GM23338 (cell line): Measurements from ENCODE around the gene ADH1C. TPM values are rescaled to one million over a fixed set of nuclear protein-coding genes. Genes with fewer than 3 reads are reported as not detected.

Experiments
- ATAC-seq: fragments of 200-7000 bp; cut with Tn5 transposase; 3 replicates; pipeline ENCODE4 v1.9.1; 2020
- DNase-seq: peaks from one replicate; pipeline ENCODE4 v3.0.0-alpha.2; 2015; ENCODE audit warnings: low spot score
- H2AFZ ChIP-seq: fragments of 200-600 bp; sonication (generic); 2 replicates; pipeline ENCODE4 v1.8.0; 2016; ENCODE audit warnings: antibody characterized with exemption, mild to moderate bottlenecking, moderate library complexity
- H3F3A ChIP-seq: fragments of 200-600 bp; sonication (generic); replicated peaks from 2 replicates; pipeline ENCODE4 v1.8.0; 2017; ENCODE audit warnings: antibody characterized with exemption, mixed run types, low read depth
- H3K27ac ChIP-seq: fragments of 200-600 bp; sonication (generic); 2 replicates; pipeline ENCODE4 v1.6.1; 2016; ENCODE audit warnings: low read depth
- H3K27me3 ChIP-seq: fragments of 200-600 bp; sonication (generic); 2 replicates; pipeline ENCODE4 v1.8.0; 2016; ENCODE audit warnings: mild to moderate bottlenecking, mixed run types, moderate library complexity; ENCODE audit not compliant: insufficient read depth
- H3K36me3 ChIP-seq: fragments of 200-600 bp; sonication (generic); 2 replicates; pipeline ENCODE4 v1.8.0; 2016; ENCODE audit warnings: mild to moderate bottlenecking; ENCODE audit not compliant: insufficient read depth
- H3K4me1 ChIP-seq: fragments of 200-600 bp; sonication (generic); 2 replicates; pipeline ENCODE4 v1.8.0; 2016; ENCODE audit warnings: mild to moderate bottlenecking, moderate library complexity; ENCODE audit not compliant: insufficient read depth
- H3K4me2 ChIP-seq: fragments of 200-600 bp; sonication (generic); 2 replicates; pipeline ENCODE4 v1.7.1; 2017; ENCODE audit warnings: mixed run types
- H3K4me3 ChIP-seq: fragments of 200-600 bp; sonication (generic); 2 replicates; pipeline ENCODE4 v1.6.1; 2016; ENCODE audit warnings: mixed run types
- H3K79me2 ChIP-seq: fragments of 200-600 bp; sonication (generic); replicated peaks from 2 replicates; pipeline ENCODE4 v1.8.0; 2017; ENCODE audit warnings: mild to moderate bottlenecking; ENCODE audit not compliant: insufficient read depth
- H3K9me2 ChIP-seq: fragments of 200-600 bp; sonication (generic); 2 replicates; pipeline ENCODE4 v1.8.0; 2017; ENCODE audit not compliant: insufficient read depth
- H4K20me1 ChIP-seq: fragments of 200-600 bp; sonication (generic); replicated peaks from 2 replicates; pipeline ENCODE4 v1.8.0; 2017; ENCODE audit warnings: mild to moderate bottlenecking; ENCODE audit not compliant: insufficient read depth
- H3K27ac Mint-ChIP-seq: 2 replicates; pipeline ENCODE4 v1.8.0; 2020; ENCODE audit warnings: inconsistent platforms, mild to moderate bottlenecking, moderate library complexity, mixed read lengths
- H3K27me3 Mint-ChIP-seq: 3 replicates; pipeline ENCODE4 v1.8.0; 2022; ENCODE audit warnings: low read depth, mild to moderate bottlenecking, moderate library complexity, mixed read lengths, inconsistent platforms; ENCODE audit not compliant: insufficient read depth, poor library complexity
- H3K36me3 Mint-ChIP-seq: 3 replicates; pipeline ENCODE4 v1.8.0; 2021; ENCODE audit warnings: low read depth, mild to moderate bottlenecking, inconsistent platforms, moderate library complexity, mixed read lengths
- H3K4me1 Mint-ChIP-seq: 3 replicates; pipeline ENCODE4 v1.8.0; 2020; ENCODE audit warnings: mild to moderate bottlenecking, inconsistent platforms, mixed read lengths
- H3K4me3 Mint-ChIP-seq: 3 replicates; pipeline ENCODE4 v1.8.0; 2021; ENCODE audit warnings: moderate library complexity, mild to moderate bottlenecking, inconsistent platforms, mixed read lengths
- H3K9me3 Mint-ChIP-seq: 3 replicates; pipeline ENCODE4 v1.8.0; 2020; ENCODE audit warnings: moderate library complexity, mild to moderate bottlenecking, inconsistent platforms, mixed read lengths
- EZH2phosphoT487 ChIP-seq: fragments of 200-600 bp; sonication (generic); IDR thresholded peaks from one replicate; pipeline ENCODE4 v1.8.1; 2018; ENCODE audit warnings: antibody characterized with exemption; ENCODE audit not compliant: unreplicated experiment
- POLR2AphosphoS5 ChIP-seq: IDR thresholded peaks from 2 replicates; pipeline ENCODE4 v1.6.1; 2016; ENCODE audit warnings: antibody characterized with exemption, low read depth
- STAT1 ChIP-seq: IDR thresholded peaks from one replicate; pipeline ENCODE4 v1.6.1; 2016; ENCODE audit warnings: antibody characterized with exemption; ENCODE audit not compliant: unreplicated experiment
- ZNF114 ChIP-seq: fragments of 250-450 bp; sonication (Bioruptor Pico); IDR thresholded peaks from 2 replicates; pipeline ENCODE4 v1.5.0; 2020; ENCODE audit warnings: mild to moderate bottlenecking, moderate library complexity
- ZNF331 ChIP-seq: fragments of 250-450 bp; sonication (Bioruptor Pico); IDR thresholded peaks from 2 replicates; pipeline ENCODE4 v1.5.0; 2020; ENCODE audit warnings: low read depth, mild to moderate bottlenecking, moderate library complexity
- polyA plus RNA-seq: library from polyadenylated mRNA; unstranded; fragments of >200 nt; fragmentation: Nextera tagmentation; extraction: Ambion mirVana; gene quantifications from 2 replicates; pipeline ENCODE4 v1.2.1, GENCODE V29; 2016
- total RNA-seq: library from RNA; depleted of rRNA; stranded (reverse); fragments of >200 nt; shearing (Covaris generic); gene quantifications from 2 replicates; pipeline ENCODE4 v1.2.3, GENCODE V29; 2014
- TF ChIP-seq, protein P1 (sequence below): IDR thresholded peaks from 2 replicates; pipeline ENCODE4 v1.6.1; 2016; ENCODE audit warnings: antibody characterized with exemption
- TF ChIP-seq, protein P2 (sequence below): IDR thresholded peaks from one replicate; pipeline ENCODE4 v1.6.1; 2018; ENCODE audit warnings: antibody characterized with exemption; ENCODE audit not compliant: unreplicated experiment
- TF ChIP-seq, protein P3 (sequence below), 2 experiments: fragments of 200-600 bp in 1 of 2; sonication (generic) in 1 of 2; conservative IDR thresholded peaks; 2 replicates each; pipeline versions ENCODE4 v1.5.1 to v1.6.1; 2016 to 2017; ENCODE audit warnings: antibody characterized with exemption in 2 of 2, low read depth in 2 of 2, mild to moderate bottlenecking in 2 of 2, moderate library complexity in 1 of 2
- TF ChIP-seq, protein P4 (sequence below): fragments of 250-450 bp; sonication (Bioruptor Pico); IDR thresholded peaks from 2 replicates; pipeline ENCODE4 v1.5.0; 2020; ENCODE audit warnings: mild to moderate bottlenecking, moderate library complexity

Gene ADH1C
- total and polyA plus RNA-seq, 2 experiments from 2014 or later: not detected

DNA sequence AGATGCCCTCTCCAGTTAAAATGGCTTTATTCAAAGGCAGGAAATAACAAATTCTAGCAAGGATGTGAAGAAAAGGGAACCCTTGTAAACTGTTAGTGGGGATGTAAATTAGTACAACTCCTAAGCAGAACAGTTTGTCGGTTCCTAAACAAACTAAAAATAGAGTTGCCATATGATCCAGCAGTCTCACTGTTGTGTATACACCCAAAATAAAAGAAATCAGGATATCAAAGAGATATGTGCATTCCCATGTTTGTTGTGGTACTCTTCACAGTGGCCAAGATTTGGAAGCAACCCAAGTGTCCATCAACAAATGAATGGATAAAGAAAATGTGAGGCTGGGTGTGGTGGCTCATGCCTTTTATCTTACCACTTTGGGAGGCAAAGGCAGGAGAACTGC is 46.5 kb upstream of the ADH1C start:
- Histone ChIP-seq H3F3A (no peaks in the 10 kb centered on the region), H4K20me1 (no peaks in the 10 kb centered on the region), H3K9me2 (no peaks in the 10 kb centered on the region; the same call in 1 of the 2 replicates), H2AFZ (no peak overlapping the region), H3K36me3 (no peaks in the 10 kb centered on the region), H3K79me2 (no peaks in the 10 kb centered on the region), H3K27me3 (no peaks in the 10 kb centered on the region), H3K4me2 (no peak overlapping the region), H3K27ac (no peak overlapping the region), H3K4me1 (peaks cover 3% of the 10 kb centered on the region), H3K4me3 (no peak overlapping the region)
- H3K4me3 Mint-ChIP-seq: no peak overlapping the region
- H3K27me3 Mint-ChIP-seq: no peaks in the 10 kb centered on the region
- DNase-seq: no peak
- TF ChIP-seq STAT1 (no peak), ZNF331 (no peak), ZNF114 (CRISPR knock-in tag) (no peak), POLR2AphosphoS5 (no peak), EZH2phosphoT487 (no peak)
- TF ChIP-seq, protein P1, sequence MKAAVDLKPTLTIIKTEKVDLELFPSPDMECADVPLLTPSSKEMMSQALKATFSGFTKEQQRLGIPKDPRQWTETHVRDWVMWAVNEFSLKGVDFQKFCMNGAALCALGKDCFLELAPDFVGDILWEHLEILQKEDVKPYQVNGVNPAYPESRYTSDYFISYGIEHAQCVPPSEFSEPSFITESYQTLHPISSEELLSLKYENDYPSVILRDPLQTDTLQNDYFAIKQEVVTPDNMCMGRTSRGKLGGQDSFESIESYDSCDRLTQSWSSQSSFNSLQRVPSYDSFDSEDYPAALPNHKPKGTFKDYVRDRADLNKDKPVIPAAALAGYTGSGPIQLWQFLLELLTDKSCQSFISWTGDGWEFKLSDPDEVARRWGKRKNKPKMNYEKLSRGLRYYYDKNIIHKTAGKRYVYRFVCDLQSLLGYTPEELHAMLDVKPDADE: no peak
- TF ChIP-seq, protein P2, sequence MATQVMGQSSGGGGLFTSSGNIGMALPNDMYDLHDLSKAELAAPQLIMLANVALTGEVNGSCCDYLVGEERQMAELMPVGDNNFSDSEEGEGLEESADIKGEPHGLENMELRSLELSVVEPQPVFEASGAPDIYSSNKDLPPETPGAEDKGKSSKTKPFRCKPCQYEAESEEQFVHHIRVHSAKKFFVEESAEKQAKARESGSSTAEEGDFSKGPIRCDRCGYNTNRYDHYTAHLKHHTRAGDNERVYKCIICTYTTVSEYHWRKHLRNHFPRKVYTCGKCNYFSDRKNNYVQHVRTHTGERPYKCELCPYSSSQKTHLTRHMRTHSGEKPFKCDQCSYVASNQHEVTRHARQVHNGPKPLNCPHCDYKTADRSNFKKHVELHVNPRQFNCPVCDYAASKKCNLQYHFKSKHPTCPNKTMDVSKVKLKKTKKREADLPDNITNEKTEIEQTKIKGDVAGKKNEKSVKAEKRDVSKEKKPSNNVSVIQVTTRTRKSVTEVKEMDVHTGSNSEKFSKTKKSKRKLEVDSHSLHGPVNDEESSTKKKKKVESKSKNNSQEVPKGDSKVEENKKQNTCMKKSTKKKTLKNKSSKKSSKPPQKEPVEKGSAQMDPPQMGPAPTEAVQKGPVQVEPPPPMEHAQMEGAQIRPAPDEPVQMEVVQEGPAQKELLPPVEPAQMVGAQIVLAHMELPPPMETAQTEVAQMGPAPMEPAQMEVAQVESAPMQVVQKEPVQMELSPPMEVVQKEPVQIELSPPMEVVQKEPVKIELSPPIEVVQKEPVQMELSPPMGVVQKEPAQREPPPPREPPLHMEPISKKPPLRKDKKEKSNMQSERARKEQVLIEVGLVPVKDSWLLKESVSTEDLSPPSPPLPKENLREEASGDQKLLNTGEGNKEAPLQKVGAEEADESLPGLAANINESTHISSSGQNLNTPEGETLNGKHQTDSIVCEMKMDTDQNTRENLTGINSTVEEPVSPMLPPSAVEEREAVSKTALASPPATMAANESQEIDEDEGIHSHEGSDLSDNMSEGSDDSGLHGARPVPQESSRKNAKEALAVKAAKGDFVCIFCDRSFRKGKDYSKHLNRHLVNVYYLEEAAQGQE: no peak
- TF ChIP-seq, protein P3, sequence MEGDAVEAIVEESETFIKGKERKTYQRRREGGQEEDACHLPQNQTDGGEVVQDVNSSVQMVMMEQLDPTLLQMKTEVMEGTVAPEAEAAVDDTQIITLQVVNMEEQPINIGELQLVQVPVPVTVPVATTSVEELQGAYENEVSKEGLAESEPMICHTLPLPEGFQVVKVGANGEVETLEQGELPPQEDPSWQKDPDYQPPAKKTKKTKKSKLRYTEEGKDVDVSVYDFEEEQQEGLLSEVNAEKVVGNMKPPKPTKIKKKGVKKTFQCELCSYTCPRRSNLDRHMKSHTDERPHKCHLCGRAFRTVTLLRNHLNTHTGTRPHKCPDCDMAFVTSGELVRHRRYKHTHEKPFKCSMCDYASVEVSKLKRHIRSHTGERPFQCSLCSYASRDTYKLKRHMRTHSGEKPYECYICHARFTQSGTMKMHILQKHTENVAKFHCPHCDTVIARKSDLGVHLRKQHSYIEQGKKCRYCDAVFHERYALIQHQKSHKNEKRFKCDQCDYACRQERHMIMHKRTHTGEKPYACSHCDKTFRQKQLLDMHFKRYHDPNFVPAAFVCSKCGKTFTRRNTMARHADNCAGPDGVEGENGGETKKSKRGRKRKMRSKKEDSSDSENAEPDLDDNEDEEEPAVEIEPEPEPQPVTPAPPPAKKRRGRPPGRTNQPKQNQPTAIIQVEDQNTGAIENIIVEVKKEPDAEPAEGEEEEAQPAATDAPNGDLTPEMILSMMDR (conservative IDR thresholded peaks at IDR 0.05; ENCODE audit: low read depth in 2 of 2): no peak
- TF ChIP-seq, protein P4, sequence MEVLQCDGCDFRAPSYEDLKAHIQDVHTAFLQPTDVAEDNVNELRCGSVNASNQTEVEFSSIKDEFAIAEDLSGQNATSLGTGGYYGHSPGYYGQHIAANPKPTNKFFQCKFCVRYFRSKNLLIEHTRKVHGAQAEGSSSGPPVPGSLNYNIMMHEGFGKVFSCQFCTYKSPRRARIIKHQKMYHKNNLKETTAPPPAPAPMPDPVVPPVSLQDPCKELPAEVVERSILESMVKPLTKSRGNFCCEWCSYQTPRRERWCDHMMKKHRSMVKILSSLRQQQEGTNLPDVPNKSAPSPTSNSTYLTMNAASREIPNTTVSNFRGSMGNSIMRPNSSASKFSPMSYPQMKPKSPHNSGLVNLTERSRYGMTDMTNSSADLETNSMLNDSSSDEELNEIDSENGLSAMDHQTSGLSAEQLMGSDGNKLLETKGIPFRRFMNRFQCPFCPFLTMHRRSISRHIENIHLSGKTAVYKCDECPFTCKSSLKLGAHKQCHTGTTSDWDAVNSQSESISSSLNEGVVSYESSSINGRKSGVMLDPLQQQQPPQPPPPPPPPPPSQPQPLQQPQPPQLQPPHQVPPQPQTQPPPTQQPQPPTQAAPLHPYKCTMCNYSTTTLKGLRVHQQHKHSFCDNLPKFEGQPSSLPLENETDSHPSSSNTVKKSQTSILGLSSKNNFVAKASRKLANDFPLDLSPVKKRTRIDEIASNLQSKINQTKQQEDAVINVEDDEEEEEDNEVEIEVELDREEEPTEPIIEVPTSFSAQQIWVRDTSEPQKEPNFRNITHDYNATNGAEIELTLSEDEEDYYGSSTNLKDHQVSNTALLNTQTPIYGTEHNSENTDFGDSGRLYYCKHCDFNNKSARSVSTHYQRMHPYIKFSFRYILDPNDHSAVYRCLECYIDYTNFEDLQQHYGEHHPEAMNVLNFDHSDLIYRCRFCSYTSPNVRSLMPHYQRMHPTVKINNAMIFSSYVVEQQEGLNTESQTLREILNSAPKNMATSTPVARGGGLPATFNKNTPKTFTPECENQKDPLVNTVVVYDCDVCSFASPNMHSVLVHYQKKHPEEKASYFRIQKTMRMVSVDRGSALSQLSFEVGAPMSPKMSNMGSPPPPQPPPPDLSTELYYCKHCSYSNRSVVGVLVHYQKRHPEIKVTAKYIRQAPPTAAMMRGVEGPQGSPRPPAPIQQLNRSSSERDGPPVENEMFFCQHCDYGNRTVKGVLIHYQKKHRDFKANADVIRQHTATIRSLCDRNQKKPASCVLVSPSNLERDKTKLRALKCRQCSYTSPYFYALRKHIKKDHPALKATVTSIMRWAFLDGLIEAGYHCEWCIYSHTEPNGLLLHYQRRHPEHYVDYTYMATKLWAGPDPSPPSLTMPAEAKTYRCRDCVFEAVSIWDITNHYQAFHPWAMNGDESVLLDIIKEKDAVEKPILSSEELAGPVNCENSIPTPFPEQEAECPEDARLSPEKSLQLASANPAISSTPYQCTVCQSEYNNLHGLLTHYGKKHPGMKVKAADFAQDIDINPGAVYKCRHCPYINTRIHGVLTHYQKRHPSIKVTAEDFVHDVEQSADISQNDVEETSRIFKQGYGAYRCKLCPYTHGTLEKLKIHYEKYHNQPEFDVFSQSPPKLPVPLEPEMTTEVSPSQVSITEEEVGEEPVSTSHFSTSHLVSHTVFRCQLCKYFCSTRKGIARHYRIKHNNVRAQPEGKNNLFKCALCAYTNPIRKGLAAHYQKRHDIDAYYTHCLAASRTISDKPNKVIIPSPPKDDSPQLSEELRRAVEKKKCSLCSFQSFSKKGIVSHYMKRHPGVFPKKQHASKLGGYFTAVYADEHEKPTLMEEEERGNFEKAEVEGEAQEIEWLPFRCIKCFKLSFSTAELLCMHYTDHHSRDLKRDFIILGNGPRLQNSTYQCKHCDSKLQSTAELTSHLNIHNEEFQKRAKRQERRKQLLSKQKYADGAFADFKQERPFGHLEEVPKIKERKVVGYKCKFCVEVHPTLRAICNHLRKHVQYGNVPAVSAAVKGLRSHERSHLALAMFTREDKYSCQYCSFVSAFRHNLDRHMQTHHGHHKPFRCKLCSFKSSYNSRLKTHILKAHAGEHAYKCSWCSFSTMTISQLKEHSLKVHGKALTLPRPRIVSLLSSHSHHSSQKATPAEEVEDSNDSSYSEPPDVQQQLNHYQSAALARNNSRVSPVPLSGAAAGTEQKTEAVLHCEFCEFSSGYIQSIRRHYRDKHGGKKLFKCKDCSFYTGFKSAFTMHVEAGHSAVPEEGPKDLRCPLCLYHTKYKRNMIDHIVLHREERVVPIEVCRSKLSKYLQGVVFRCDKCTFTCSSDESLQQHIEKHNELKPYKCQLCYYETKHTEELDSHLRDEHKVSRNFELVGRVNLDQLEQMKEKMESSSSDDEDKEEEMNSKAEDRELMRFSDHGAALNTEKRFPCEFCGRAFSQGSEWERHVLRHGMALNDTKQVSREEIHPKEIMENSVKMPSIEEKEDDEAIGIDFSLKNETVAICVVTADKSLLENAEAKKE (CRISPR knock-in tag): no peak
- H3K9me3 Mint-ChIP-seq: 0 out of 3 replicates have a peak, but pooled peaks cover 7% of the 10 kb centered on the region
- peaks cover 5% of the 10 kb centered on the region; the same call in 2 of the 3 replicates for H3K4me1 Mint-ChIP-seq
- no peaks in the 10 kb centered on the region for H3K36me3 Mint-ChIP-seq
- ATAC-seq: no peak
- H3K27ac Mint-ChIP-seq: no peak overlapping the region
